ENCODE data around the gene HMG20B.
"Not testable (repeated sequence)": the region's sequence is repeated elsewhere in the genome, so short reads cannot be mapped to it uniquely, and the experiment has no call there.

Gene HMG20B

DNA sequence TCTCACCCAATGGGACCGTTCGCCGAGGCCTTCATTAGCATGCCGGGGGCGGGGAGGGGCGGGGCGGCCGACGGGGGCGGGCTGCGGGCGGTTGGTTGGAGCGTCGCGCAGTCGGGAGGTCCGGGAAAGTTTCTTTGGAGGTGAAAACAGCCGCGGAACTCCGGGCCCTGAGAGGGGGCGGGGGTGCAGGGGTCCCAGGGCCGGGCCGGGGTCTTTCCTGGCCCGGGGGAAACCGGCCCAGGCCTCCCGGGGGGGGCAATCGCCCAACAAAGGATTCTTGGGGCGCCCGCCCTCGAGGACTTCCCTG lies at the start of gene HMG20B:
Gene HMG20B (plus strand): TSS at position 90 of the 307 bp plus-strand sequence. CDS start 366 bp downstream, outside the sequence.
- DNase-seq, result no peak

GRCh38 chr19:3523361-3524077 lies 49.2 kb upstream of the HMG20B start:
- no peak for DNase-seq

DNA sequence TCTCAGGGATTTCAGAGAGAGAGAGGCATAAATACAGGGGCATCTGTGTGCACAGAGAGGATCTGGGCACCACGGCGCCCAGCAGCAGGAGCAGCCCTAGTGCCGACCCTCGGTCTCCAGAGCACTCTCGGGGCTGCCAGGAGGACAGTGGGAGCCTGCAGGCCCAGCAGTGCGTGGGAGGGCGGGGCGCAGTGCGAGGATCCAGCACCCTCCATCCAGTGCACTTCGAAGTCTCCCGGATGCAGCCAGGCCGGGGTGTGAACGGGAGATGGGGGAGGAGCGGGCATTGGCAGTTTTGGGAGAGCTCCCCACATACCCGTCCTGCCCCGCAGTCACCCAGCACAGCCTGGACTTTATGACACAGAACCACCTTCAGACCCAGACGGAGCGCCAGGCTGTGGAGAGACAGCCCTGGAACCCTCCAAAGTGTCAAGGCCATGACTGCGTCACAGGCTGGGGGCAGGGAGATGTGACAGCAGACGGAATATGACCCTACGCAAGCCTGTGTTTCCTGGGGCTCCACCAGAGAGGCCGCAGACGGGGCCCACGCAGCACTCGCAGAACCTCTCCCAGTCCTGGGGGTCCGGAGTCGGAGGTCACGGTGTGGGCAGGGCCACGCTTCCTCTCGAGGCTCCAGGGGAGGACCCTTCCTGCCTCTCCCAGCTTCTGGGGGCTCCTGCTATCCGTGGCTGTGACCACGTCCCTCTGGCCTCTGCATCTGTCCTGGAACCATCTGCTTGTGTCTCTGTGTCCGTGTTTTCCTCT lies 48.5 kb upstream of the HMG20B start:
- DNase-seq, result no peak

DNA sequence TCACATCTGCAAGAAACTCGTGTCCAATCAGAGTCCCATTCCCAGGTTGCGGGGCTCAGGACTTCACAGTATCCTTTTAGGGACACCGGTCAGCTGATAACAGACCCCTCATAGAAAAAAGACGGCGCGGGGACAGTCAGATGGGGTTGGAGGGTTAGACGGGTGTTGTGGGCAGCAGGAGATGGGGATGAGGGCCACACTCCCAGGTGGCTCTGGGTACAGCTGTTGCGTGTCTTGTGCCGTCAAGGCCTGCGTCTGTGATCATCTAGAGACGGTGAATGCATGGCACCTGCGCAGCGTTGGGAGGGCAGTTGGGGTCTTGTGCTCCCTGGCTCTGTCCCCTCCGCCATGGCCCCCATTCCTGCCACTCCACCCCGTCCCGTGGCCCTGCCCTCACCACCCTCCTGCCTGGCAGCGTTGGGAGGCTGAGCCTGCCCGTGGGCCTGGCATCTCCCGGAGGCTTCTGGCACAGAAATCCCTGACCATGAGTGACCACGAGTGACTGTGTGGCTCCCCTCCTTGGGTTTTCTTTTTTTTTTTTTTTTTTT lies 47.8 kb upstream of the HMG20B start:
- no peak for DNase-seq

GRCh38 chr19:3526507-3527237 lies 46.1 kb upstream of the HMG20B start:
- no peak for DNase-seq

DNA sequence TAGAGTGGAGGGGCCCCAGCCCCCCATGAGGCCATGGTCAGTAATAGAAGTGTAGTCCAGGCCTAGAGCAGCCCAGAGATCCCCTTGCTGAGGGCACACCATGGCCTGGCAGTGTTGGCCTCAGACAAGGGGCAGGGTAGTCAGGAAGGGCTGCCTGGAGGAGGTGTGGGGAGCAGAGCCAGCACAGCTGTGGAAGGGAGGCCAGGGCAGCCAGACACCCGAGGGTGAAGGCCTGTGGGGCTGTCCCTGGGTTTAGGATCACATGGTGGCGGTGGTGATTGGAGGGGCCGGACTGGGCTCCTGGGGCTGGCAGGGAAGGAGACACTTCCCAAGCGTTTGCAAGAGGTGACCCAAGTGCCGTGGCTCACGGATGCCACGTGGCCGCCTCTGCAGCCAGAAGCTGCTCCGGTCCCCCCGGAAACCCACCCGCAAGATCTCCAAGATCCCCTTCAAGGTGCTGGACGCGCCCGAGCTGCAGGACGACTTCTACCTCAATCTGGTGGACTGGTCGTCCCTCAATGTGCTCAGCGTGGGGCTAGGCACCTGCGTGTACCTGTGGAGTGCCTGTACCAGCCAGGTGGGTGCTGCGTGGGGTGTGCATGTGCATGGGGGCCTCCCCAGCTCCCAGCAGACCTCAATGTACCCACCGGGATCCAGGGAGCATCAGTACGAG lies 45.4 kb upstream of the HMG20B start:
- no peak for DNase-seq

- DNase-seq, result no peak
These were observed 44.7 kb upstream of the HMG20B start for GRCh38 chr19:3528080-3528479.

DNA sequence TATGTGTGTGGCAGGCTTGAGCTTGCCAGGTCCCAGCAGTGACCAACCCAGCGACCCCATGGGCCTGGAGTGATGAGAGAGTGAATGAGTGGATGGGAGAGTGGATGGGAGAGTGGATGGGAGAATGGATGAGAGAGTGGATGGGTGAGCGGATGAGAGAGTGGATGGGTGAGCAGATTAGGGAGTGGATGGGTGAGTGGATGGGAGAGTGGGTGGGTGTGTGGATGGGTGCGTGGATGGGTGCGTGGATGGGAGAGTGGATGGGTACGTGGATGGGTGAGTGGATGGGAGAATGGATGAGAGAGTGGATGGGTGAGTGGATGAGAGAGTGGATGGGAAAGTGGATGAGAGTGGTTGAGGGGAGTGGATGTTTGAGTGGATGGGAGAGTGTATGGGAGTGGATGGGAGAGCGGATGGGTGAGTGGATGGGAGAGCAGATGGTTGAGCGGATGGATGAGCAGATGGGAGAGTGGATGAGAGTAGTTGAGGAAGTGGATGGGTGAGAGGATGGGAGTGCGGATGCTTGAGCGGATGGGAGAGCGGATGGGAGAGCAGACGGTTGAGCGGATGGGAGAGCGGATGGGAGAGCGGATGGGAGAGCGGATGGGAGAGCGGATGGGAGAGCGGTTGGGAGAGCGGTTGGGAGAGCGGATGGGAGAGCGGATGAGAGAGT lies 44.1 kb upstream of the HMG20B start:
- DNase-seq, result no peak

DNA sequence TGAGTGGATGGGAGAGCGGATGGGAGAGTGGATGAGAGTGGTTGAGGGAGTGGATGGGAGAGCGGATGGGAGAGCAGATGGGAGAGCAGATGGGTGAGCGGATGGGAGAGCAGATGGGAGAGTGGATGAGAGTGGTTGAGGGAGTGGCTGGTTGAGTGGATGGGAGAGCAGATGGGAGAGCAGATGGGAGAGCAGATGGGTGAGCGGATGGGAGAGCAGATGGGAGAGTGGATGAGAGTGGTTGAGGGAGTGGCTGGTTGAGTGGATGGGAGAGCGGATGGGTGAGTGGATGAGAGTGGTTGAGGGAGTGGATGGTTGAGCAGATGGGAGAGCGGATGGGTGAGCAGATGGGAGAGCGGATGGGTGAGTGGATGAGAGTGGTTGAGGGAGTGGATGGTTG lies 43.4 kb upstream of the HMG20B start:
- DNase-seq, result not testable (repeated sequence)

GRCh38 chr19:3530389-3530788 lies 42.4 kb upstream of the HMG20B start:
- no peak for DNase-seq

GRCh38 chr19:3531716-3532115 lies 41.0 kb upstream of the HMG20B start:
- DNase-seq, result no peak

DNA sequence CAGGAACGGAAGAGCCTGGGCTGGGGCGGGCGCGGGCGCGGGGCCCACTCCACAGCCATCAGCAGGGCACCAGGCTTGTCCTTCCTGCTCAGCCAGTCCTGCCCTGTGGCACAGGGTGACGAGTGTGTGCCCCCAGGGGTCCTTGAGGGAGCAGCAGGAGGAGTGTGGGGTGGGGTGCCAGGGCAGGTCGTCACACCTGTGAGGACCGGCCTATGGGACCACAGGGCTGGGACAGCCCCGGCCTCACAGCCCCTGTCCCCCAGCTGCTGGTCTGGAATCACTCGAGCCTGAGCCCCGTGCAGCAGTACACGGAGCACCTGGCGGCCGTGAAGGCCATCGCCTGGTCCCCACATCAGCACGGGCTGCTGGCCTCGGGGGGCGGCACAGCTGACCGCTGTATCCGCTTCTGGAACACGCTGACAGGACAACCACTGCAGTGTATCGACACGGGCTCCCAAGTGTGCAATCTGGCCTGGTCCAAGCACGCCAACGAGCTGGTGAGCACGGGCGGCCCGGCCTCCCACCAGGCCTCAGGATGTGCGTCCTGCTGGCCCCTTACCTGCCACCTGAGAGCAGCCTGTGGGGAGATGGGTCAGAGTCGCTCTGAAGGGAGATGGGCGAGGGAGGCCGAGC lies 40.5 kb upstream of the HMG20B start:
- no peak for DNase-seq

GRCh38 chr19:3533033-3533432 lies 39.7 kb upstream of the HMG20B start:
- no peak for DNase-seq

- no peak for DNase-seq
These were observed 39.1 kb upstream of the HMG20B start for GRCh38 chr19:3533563-3534216.

GRCh38 chr19:3534375-3535234 lies 38.1 kb upstream of the HMG20B start:
- DNase-seq, result no peak

DNA sequence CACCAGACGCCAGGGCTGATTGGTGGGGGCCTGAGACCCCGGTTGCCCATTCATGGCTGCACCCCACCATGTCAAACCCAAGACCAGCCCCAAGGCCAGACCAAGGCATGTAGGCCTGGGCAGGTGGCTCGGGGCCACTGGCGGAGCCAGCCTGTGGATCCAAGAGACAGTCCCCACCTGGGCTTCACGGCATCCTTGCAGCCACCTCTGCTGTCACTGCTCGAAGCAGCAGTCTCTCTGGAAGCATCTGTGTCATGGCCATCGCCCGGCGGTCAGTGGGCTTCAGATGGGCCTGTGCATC lies 37.6 kb upstream of the HMG20B start:
- DNase-seq, result no peak

- no peak for DNase-seq
These were observed 37.2 kb upstream of the HMG20B start for GRCh38 chr19:3535563-3535965.

- no peak for DNase-seq
These were observed 36.8 kb upstream of the HMG20B start for GRCh38 chr19:3535981-3536380.

GRCh38 chr19:3536429-3537100 lies 36.2 kb upstream of the HMG20B start:
- no peak for DNase-seq

DNA sequence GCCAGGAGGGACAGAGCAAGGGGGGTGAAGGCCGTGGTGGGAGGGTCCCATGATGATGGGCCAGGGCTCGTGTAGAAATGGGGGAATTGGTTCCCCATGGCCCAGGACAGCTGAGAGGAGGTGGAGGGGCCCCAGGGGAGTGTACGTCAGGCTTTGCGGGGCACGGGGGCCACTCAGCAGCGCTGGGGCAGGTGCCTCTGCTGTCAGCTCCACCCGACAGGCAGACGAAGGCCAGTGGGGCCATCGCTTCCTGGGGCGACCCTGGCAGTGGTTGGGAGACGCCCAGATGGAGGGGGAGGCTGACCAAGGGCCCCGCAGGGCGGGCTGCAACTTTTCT lies 35.7 kb upstream of the HMG20B start:
- no peak for DNase-seq

All from cortex of kidney (tissue), 1 donor.